OCI-LY7 (cell line): Measurements from ENCODE around the gene ALKAL2. TPM values are rescaled to one million over a fixed set of nuclear protein-coding genes. Genes with fewer than 3 reads are reported as not detected.

Experiments
- BruUV-seq: library from RNA; stranded (reverse); fragments of 400-500 nt; replicated peaks from 2 replicates; lab custom pipeline; 2021; lab: Mats Ljungman, UMichigan
- CTCF ChIA-PET: fragments of 300-600 bp; sonication (Branson Sonifier 250); formaldehyde crosslinking; loops from one replicate; lab custom pipeline; 2022; ENCODE audit warnings: antibody characterized with exemption; ENCODE audit not compliant: unreplicated experiment; lab: Charles Lee
- POLR2A ChIA-PET: fragments of 300-600 bp; sonication (Branson Sonifier 250); formaldehyde crosslinking; loops from one replicate; lab custom pipeline; 2022; ENCODE audit warnings: antibody characterized with exemption; lab: Charles Lee
- DNase-seq: peaks from one replicate; pipeline ENCODE4 v3.0.0-alpha.2; 2015; ENCODE audit warnings: low spot score
- H2AFZ ChIP-seq: fragments of 200-600 bp; sonication (generic), shearing (Covaris generic); 2 replicates; pipeline ENCODE4 v1.6.1; 2014; ENCODE audit warnings: mild to moderate bottlenecking, antibody characterized with exemption, low read length, moderate library complexity
- H3K27ac ChIP-seq: fragments of 200-600 bp; sonication (generic); 2 replicates; pipeline ENCODE4 v1.5.1; 2014; ENCODE audit warnings: mixed run types, low read depth, mild to moderate bottlenecking, moderate library complexity, low read length, inconsistent platforms; ENCODE audit not compliant: poor library complexity, severe bottlenecking
- H3K36me3 ChIP-seq: fragments of 200-600 bp; sonication (generic); 2 replicates; pipeline ENCODE4 v1.6.1; 2014; ENCODE audit warnings: mild to moderate bottlenecking, antibody characterized with exemption, low read length, moderate library complexity, mixed read lengths; ENCODE audit not compliant: insufficient read depth
- H3K4me1 ChIP-seq: fragments of 200-600 bp; sonication (generic); 2 replicates; pipeline ENCODE4 v1.5.1; 2014; ENCODE audit warnings: mild to moderate bottlenecking, low read length; ENCODE audit not compliant: insufficient read depth, poor library complexity, severe bottlenecking
- H3K4me2 ChIP-seq: fragments of 200-600 bp; sonication (generic); 2 replicates; pipeline ENCODE4 v1.6.1; 2014; ENCODE audit warnings: mild to moderate bottlenecking, low read length
- H3K4me3 ChIP-seq: fragments of 200-600 bp; sonication (generic); 2 replicates; pipeline ENCODE4 v1.5.1; 2014; ENCODE audit warnings: mild to moderate bottlenecking, low read depth, low read length; ENCODE audit not compliant: poor library complexity, severe bottlenecking
- H3K79me2 ChIP-seq: fragments of 200-600 bp; sonication (generic); 2 replicates; pipeline ENCODE4 v1.6.1; 2016; ENCODE audit warnings: low read depth, mild to moderate bottlenecking, low read length, moderate library complexity, mixed read lengths; ENCODE audit not compliant: insufficient read depth
- H3K9me2 ChIP-seq: fragments of 200-600 bp; sonication (generic); 2 replicates; pipeline ENCODE4 v1.6.1; 2016; ENCODE audit warnings: mild to moderate bottlenecking, low read length, mixed read lengths; ENCODE audit not compliant: insufficient read depth
- H3K9me3 ChIP-seq: fragments of 200-600 bp; sonication (generic); 2 replicates; pipeline ENCODE4 v1.6.1; 2014; ENCODE audit warnings: mild to moderate bottlenecking, mixed run types, low read length, mixed read lengths
- H4K20me1 ChIP-seq: fragments of 200-600 bp; sonication (generic); 2 replicates; pipeline ENCODE4 v1.6.1; 2014; ENCODE audit warnings: mild to moderate bottlenecking, antibody characterized with exemption, low read length, moderate library complexity, mixed read lengths; ENCODE audit not compliant: insufficient read depth
- CTCF ChIP-seq: fragments of 200-600 bp; sonication (generic); conservative IDR thresholded peaks from 2 replicates; pipeline ENCODE4 v1.5.1; 2014; ENCODE audit warnings: mild to moderate bottlenecking, antibody characterized with exemption, low read length, moderate library complexity, mixed read lengths
- EZH2phosphoT487 ChIP-seq: fragments of 200-600 bp; sonication (generic); IDR thresholded peaks from 2 replicates; pipeline ENCODE4 v1.6.1; 2018; ENCODE audit warnings: low read depth, borderline replicate concordance, mild to moderate bottlenecking, mixed run types, antibody characterized with exemption, low read length, moderate library complexity, mixed read lengths
- intact Hi-C: fragments of 100-400 bp; cut with micrococcal nuclease; formaldehyde crosslinking; loops from one replicate; pipeline ENCODE4 v1.10.0; 2022; ENCODE audit not compliant: unreplicated experiment
- total RNA-seq, 2 experiments: library from RNA; depleted of rRNA in 1 of 2; stranded (reverse); fragments of >200 nt in 1 of 2; shearing (Covaris generic) in 1 of 2; gene quantifications; 2 replicates each; pipeline ENCODE4 v1.2.3, GENCODE V29; 2014 to 2022

The ALKAL2 gene
- total RNA-seq, 2 experiments from 2014 or later = not detected

DNA sequence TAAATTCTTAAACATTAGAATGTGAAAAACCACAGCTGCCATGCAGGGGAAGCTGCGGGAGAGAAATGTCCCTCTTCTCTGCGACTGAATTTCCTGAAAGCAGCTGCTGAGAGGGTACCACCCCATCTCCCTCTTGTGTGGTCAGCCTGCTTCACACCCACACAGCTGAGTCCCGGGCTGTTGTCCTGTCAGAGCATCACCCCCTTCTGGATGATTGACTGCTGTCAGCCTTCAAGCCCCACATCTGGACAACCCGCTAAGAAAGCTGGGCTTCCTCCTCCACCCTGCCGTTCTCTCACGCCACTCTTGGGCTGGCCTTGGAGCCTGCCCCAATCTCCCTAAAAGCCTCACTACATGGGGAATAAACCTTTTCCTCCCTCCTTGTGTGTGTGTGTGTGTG is 50.0 kb downstream of the ALKAL2 start:
- Histone ChIP-seq H3K79me2 (no peaks in the 10 kb centered on the region), H3K4me3 (no peak overlapping the region), H2AFZ (no peak overlapping the region), H3K4me2 (no peak overlapping the region), H3K9me3 (no peaks in the 10 kb centered on the region), H3K9me2 (no peaks in the 10 kb centered on the region; the same call in 1 of the 2 replicates), H4K20me1 (no peaks in the 10 kb centered on the region), H3K27ac (no peak overlapping the region), H3K4me1 (no peaks in the 10 kb centered on the region), H3K36me3 (no peaks in the 10 kb centered on the region)
- intact Hi-C loops = no loop called here
- BruUV-seq = no TSS peak
- TF ChIP-seq CTCF (no peak), EZH2phosphoT487 (no peak)
- ChIA-PET CTCF (no interaction called here), POLR2A (interaction anchor here (0.8 to 1.0 kb wide), 2 partner anchors 13 to 19 kb away, joined by 3 read pairs; no protein-coding TSS in a partner anchor)
- DNase-seq = no peak

DNA sequence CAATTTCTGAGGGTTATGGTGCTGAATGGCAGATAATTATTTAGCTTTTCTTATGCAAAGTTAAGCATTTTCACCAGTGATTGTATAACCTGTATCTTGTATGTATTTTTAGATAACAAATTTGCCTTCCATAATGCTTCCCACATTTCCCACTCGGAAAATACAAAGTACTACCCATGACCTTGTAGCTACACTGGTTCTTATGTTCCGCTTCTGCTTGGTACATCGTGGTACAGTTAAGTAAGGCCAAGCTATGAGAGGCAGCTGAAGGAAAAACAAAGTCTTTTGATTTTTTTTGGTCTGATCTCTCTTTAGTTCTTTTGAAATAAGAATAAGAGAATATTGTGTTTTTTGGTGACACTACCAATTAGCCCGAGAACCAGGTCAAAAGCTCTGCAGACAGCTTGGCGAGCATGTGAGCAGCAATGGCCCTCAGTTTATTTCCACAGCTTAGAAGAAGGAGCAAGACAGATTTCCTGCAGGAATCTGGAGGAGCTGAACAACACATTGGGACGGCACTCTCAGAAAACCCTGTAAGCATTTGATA is 50.8 kb downstream of the ALKAL2 start:
- no peak for TF ChIP-seq EZH2phosphoT487
- POLR2A ChIA-PET = interaction anchor here (0.8 kb wide), 1 partner anchor 20 kb away, joined by 3 read pairs; no protein-coding TSS in a partner anchor
- Histone ChIP-seq H4K20me1 (no peaks in the 10 kb centered on the region), H3K27ac (no peak overlapping the region), H3K4me1 (no peaks in the 10 kb centered on the region), H2AFZ (no peak overlapping the region), H3K4me2 (no peak overlapping the region), H3K4me3 (no peak overlapping the region), H3K9me3 (no peaks in the 10 kb centered on the region), H3K9me2 (no peaks in the 10 kb centered on the region), H3K79me2 (no peaks in the 10 kb centered on the region), H3K36me3 (no peaks in the 10 kb centered on the region)
- intact Hi-C loops = no loop called here
- no peak for DNase-seq
- BruUV-seq = no TSS peak
- CTCF ChIA-PET = no interaction called here

GRCh38 chr2:234421-234820 is 53.5 kb downstream of the ALKAL2 start:
- CTCF ChIA-PET = no interaction called here
- no peaks in the 10 kb centered on the region for H3K79me2 ChIP-seq
- no peak overlapping the region for H2AFZ ChIP-seq
- POLR2A ChIA-PET = no interaction called here
- H3K9me3 ChIP-seq = no peaks in the 10 kb centered on the region
- no peak overlapping the region for H3K27ac ChIP-seq
- H3K36me3 ChIP-seq = no peaks in the 10 kb centered on the region
- H3K4me3 ChIP-seq = no peak overlapping the region
- no peaks in the 10 kb centered on the region for H3K9me2 ChIP-seq
- BruUV-seq = no TSS peak
- intact Hi-C loops = no loop called here
- H3K4me1 ChIP-seq = no peaks in the 10 kb centered on the region
- TF ChIP-seq CTCF (no peak), EZH2phosphoT487 (no peak)
- DNase-seq = no peak
- no peak overlapping the region for H3K4me2 ChIP-seq
- no peaks in the 10 kb centered on the region for H4K20me1 ChIP-seq
